Thoracic aorta (tissue), 2 donors: Measurements from ENCODE around the gene TBL1XR1. TPM values are rescaled to one million over a fixed set of nuclear protein-coding genes. Genes with fewer than 3 reads are reported as not detected.
A peak's percentile ranks its signal among the peaks of the same experiment; 100 is the strongest.

Source experiments
- ATAC-seq: fragments of 150-250 bp; one replicate; pipeline ENCODE4 v1.8.0; 2017; ENCODE audit warnings: low read depth; ENCODE audit not compliant: insufficient number of reproducible peaks, low FRiP score
- DNase-seq: peaks from one replicate; pipeline ENCODE4 v3.0.0-alpha.2; 2020; ENCODE audit warnings: low spot score
- H3K27ac ChIP-seq, 2 donors: fragments of 200-600 bp; sonication (generic); 1 replicate in 1 of 2; 2 replicates in 1 of 2; pipeline ENCODE4 v1.5.1; 2016; ENCODE audit warnings: mild to moderate bottlenecking in 2 of 2, moderate library complexity in 2 of 2
- H3K27me3 ChIP-seq: fragments of 200-600 bp; sonication (generic); replicated peaks from 2 replicates; pipeline ENCODE4 v1.6.0; 2016; ENCODE audit warnings: mild to moderate bottlenecking; ENCODE audit not compliant: insufficient read depth
- H3K36me3 ChIP-seq: fragments of 200-600 bp; sonication (generic); one replicate; pipeline ENCODE4 v1.5.1; 2016
- H3K4me1 ChIP-seq, 2 donors: fragments of 200-600 bp; sonication (generic); 1 replicate in 1 of 2; 2 replicates in 1 of 2; pipeline versions ENCODE4 v1.5.1 to v1.6.0; 2016; ENCODE audit warnings: low read depth in 2 of 2, mild to moderate bottlenecking in 1 of 2; ENCODE audit not compliant: control insufficient read depth in 1 of 2
- H3K4me3 ChIP-seq: fragments of 200-600 bp; sonication (generic); 2 replicates; pipeline ENCODE4 v1.5.1; 2016; ENCODE audit warnings: mild to moderate bottlenecking
- H3K9me3 ChIP-seq: fragments of 200-600 bp; sonication (generic); 2 replicates; pipeline ENCODE4 v1.5.1; 2016
- total RNA-seq, 2 donors: library from RNA; depleted of rRNA; stranded (reverse); fragments of >200 nt; gene quantifications; one replicate each; pipeline versions ENCODE4 v1.1.0 to v1.2.3, GENCODE V29; 2016
- TF ChIP-seq, protein P1 (sequence below): fragments of 200-600 bp; sonication (generic); IDR thresholded peaks from one replicate; pipeline ENCODE4 v1.5.1; 2019; ENCODE audit warnings: antibody characterized with exemption

The TBL1XR1 gene
- total RNA-seq, 2 donors from 2014 or later, result 67.0 to 109 TPM

DNA sequence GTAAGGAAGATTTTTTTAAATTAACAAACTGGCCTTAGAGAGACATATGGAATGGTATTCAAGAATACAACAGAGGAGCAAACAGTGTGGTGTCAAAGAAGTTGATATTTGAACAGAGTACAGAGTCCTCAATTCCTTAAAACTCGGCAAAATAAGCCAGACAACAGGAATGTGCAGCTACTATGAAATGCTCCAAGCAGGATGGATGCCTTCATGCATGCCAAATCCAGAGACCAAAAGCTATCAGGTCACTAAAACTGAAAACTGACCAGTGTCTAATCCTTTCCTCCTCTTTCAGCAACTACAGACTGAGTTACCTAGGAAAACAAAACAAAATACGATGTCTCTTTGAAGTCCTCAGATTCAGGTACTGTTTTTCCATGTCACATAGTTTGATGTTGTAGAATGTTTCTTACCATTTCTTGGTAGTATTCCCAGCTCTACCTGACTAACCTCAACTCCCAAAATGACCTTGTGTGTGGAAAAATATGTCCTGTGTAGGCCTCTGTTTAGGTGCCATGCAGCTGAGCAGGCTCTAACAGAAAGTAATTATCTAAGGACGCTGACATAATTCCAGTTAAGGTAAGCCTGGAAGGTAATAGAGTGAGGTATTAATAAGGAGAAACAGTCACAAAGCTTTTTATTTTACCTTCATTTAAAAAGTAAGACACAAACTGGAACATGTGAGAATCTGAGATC lies 46.9 kb downstream of the TBL1XR1 start:
- H3K4me3 ChIP-seq, result no peak overlapping the region
- TF ChIP-seq, protein P1, sequence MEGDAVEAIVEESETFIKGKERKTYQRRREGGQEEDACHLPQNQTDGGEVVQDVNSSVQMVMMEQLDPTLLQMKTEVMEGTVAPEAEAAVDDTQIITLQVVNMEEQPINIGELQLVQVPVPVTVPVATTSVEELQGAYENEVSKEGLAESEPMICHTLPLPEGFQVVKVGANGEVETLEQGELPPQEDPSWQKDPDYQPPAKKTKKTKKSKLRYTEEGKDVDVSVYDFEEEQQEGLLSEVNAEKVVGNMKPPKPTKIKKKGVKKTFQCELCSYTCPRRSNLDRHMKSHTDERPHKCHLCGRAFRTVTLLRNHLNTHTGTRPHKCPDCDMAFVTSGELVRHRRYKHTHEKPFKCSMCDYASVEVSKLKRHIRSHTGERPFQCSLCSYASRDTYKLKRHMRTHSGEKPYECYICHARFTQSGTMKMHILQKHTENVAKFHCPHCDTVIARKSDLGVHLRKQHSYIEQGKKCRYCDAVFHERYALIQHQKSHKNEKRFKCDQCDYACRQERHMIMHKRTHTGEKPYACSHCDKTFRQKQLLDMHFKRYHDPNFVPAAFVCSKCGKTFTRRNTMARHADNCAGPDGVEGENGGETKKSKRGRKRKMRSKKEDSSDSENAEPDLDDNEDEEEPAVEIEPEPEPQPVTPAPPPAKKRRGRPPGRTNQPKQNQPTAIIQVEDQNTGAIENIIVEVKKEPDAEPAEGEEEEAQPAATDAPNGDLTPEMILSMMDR, result no peak
- DNase-seq, result no peak
- H3K27ac ChIP-seq, result peak overlapping the region in 1 of 2 donors; percentile 36
- H3K4me1 ChIP-seq, result peaks cover 44 to 65% of the 10 kb centered on the region in 2 donors
- ATAC-seq, result no peak
- no peaks in the 10 kb centered on the region for H3K27me3 ChIP-seq
- no peaks in the 10 kb centered on the region for H3K9me3 ChIP-seq
- H3K36me3 ChIP-seq, result no peaks in the 10 kb centered on the region

- Histone ChIP-seq H3K27ac (no peak overlapping the region), H3K36me3 (no peaks in the 10 kb centered on the region), H3K4me1 (peaks cover 34 to 62% of the 10 kb centered on the region in 2 donors), H3K27me3 (no peaks in the 10 kb centered on the region), H3K9me3 (no peaks in the 10 kb centered on the region), H3K4me3 (no peak overlapping the region)
- TF ChIP-seq, protein P1, result no peak
- DNase-seq, result no peak
- no peak for ATAC-seq
These were observed 48.2 kb downstream of the TBL1XR1 start for GRCh38 chr3:177149106-177149505.

GRCh38 chr3:177147790-177148189 lies 49.5 kb downstream of the TBL1XR1 start:
- H3K27me3 ChIP-seq, result no peaks in the 10 kb centered on the region
- TF ChIP-seq, protein P1, result no peak
- no peaks in the 10 kb centered on the region for H3K9me3 ChIP-seq
- no peak for DNase-seq
- ATAC-seq, result no peak
- H3K4me3 ChIP-seq, result no peak overlapping the region
- peaks cover 31 to 58% of the 10 kb centered on the region in 2 donors for H3K4me1 ChIP-seq
- H3K36me3 ChIP-seq, result no peaks in the 10 kb centered on the region
- no peak overlapping the region for H3K27ac ChIP-seq

GRCh38 chr3:177146646-177147045 lies 50.6 kb downstream of the TBL1XR1 start:
- no peaks in the 10 kb centered on the region for H3K27me3 ChIP-seq
- no peaks in the 10 kb centered on the region for H3K9me3 ChIP-seq
- H3K27ac ChIP-seq, result no peak overlapping the region
- peaks cover 31 to 66% of the 10 kb centered on the region in 2 donors for H3K4me1 ChIP-seq
- H3K4me3 ChIP-seq, result no peak overlapping the region
- ATAC-seq, result no peak
- TF ChIP-seq, protein P1, result no peak
- DNase-seq, result no peak
- H3K36me3 ChIP-seq, result no peaks in the 10 kb centered on the region

- Histone ChIP-seq H3K4me1 (peaks cover 29 to 65% of the 10 kb centered on the region in 2 donors), H3K27ac (no peak overlapping the region), H3K4me3 (no peak overlapping the region), H3K27me3 (no peaks in the 10 kb centered on the region), H3K36me3 (no peaks in the 10 kb centered on the region), H3K9me3 (no peaks in the 10 kb centered on the region)
- TF ChIP-seq, protein P1, result no peak
- no peak for DNase-seq
- ATAC-seq, result no peak
These were observed 51.3 kb downstream of the TBL1XR1 start for GRCh38 chr3:177145954-177146353.
